ENCODE results near the gene ERP27. TPM values are rescaled to one million over a fixed set of nuclear protein-coding genes. Genes with fewer than 3 reads are reported as not detected.

The ERP27 gene
- total RNA-seq, 2 donors from 2014 or later, result 79.1 to 131 TPM

GRCh38 chr12:14951851-14952250 lies 13.5 kb upstream of the ERP27 start:
- Histone ChIP-seq H3K36me3 (replicated peaks in 1 of 2; ENCODE audit: insufficient read depth in 1 of 2, low read depth in 2 of 2) (no peaks in the 10 kb centered on the region), H3K27ac (peak overlapping the region in 2 of 4 donors; percentile 15 to 27), H3K4me1 (peaks cover 26% of the 10 kb centered on the region), H3K4me3 (no peak overlapping the region), H3K9me3 (no peaks in the 10 kb centered on the region), H3K27me3 (no peaks in the 10 kb centered on the region)
- ATAC-seq (no peak), DNase-seq (no peak)
- WGBS, 2 donors, result 53 to 76% methylated on average over 1 of the region's 1 CpG
- no peak for TF ChIP-seq POLR2A (IDR thresholded peaks at IDR 0.05)
- TF ChIP-seq CTCF (IDR thresholded peaks at IDR 0.05), result no peak
- intact Hi-C loops (cut with DNase I), result no loop called here

GRCh38 chr12:14950982-14951746 lies 12.8 kb upstream of the ERP27 start:
- no peak for ATAC-seq
- Histone ChIP-seq H3K36me3 (replicated peaks in 1 of 2; ENCODE audit: insufficient read depth in 1 of 2, low read depth in 2 of 2) (no peaks in the 10 kb centered on the region), H3K27me3 (no peaks in the 10 kb centered on the region), H3K9me3 (no peaks in the 10 kb centered on the region), H3K27ac (no peak overlapping the region), H3K4me3 (no peak overlapping the region), H3K4me1 (peaks cover 28% of the 10 kb centered on the region)
- WGBS, 2 donors, result 61 to 67% methylated on average over 6 of the region's 6 CpGs
- intact Hi-C loops (cut with DNase I), result no loop called here
- DNase-seq, result no peak
- no peak for TF ChIP-seq CTCF (IDR thresholded peaks at IDR 0.05)
- no peak for TF ChIP-seq POLR2A (IDR thresholded peaks at IDR 0.05)

DNA sequence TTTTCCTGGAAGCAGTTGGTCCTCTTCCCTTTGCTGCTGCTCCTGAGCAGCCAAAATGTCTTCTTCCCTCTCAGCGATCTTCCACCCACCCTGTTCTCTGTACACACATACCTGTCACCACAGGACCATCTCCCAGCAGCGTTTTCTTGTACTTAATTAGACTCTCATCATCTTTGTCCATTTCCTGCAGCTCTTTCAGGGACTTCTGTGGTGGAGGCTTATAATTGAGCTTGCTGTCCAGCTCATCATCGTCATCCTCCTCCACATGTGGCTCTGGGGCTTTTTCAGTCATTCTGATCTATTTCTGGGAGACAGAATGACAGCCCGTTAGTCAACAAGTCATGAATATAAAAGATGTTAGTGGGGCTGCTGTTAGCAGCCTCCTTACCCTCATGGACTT lies 12.1 kb upstream of the ERP27 start:
- Histone ChIP-seq H3K4me1 (peaks cover 28% of the 10 kb centered on the region), H3K27ac (no peak overlapping the region), H3K4me3 (no peak overlapping the region), H3K36me3 (replicated peaks in 1 of 2; ENCODE audit: insufficient read depth in 1 of 2, low read depth in 2 of 2) (no peaks in the 10 kb centered on the region), H3K27me3 (no peaks in the 10 kb centered on the region), H3K9me3 (no peaks in the 10 kb centered on the region)
- DNase-seq (no peak), ATAC-seq (no peak)
- TF ChIP-seq POLR2A (IDR thresholded peaks at IDR 0.05), result no peak
- no peak for TF ChIP-seq CTCF (IDR thresholded peaks at IDR 0.05)
- intact Hi-C loops (cut with DNase I), result no loop called here
- WGBS, 2 donors, result 82 to 87% methylated on average over 4 of the region's 4 CpGs

- intact Hi-C loops (cut with DNase I), result no loop called here
- peaks cover 28% of the 10 kb centered on the region for H3K4me1 ChIP-seq
- H3K27ac ChIP-seq, result peak overlapping the region in 2 of 4 donors; percentile 55 to 85
- no peaks in the 10 kb centered on the region for H3K36me3 ChIP-seq (replicated peaks in 1 of 2; ENCODE audit: insufficient read depth in 1 of 2, low read depth in 2 of 2)
- H3K4me3 ChIP-seq, result no peak overlapping the region
- H3K9me3 ChIP-seq, result no peaks in the 10 kb centered on the region
- no peak for ATAC-seq
- 89 to 97% methylated on average over 5 of the region's 5 CpGs for WGBS, 2 donors
- DNase-seq, result no peak
- H3K27me3 ChIP-seq, result no peaks in the 10 kb centered on the region
- TF ChIP-seq CTCF (IDR thresholded peaks at IDR 0.05), result no peak
- TF ChIP-seq POLR2A (IDR thresholded peaks at IDR 0.05), result no peak
These were observed 11.3 kb upstream of the ERP27 start for GRCh38 chr12:14949631-14950030.

DNA sequence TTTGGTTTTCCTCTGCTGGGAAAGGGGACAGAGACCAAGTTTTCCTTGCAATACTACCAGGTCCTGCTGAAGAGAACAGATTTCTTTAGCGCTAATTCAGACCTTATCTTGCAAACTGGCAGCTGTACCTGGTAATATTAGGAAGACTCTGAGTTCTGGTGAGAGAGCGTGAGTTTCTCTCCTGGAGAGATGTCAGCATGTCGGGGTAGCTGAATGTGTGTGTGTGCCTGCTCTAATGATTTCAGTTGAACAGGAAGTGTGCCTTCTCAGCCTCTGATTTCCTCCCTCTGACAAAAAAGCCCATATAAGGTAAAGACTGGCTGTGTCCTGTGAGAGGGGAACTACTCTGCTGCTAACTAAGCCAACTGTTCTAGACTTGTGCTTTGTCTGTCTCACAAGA lies 10.3 kb upstream of the ERP27 start:
- no peaks in the 10 kb centered on the region for H3K36me3 ChIP-seq (replicated peaks in 1 of 2; ENCODE audit: insufficient read depth in 1 of 2, low read depth in 2 of 2)
- DNase-seq (peak; percentile 40 to 67 (median 46)), ATAC-seq (peak; percentile 93)
- H3K27me3 ChIP-seq, result no peaks in the 10 kb centered on the region
- H3K4me1 ChIP-seq, result peaks cover 28% of the 10 kb centered on the region
- TF ChIP-seq CTCF (IDR thresholded peaks at IDR 0.05) (no peak), POLR2A (IDR thresholded peaks at IDR 0.05) (peak in 2 of 3 donors; percentile 58 to 60)
- 0 to 1% methylated on average over 2 to 3 of the region's 3 CpGs for WGBS, 2 donors
- no peaks in the 10 kb centered on the region for H3K9me3 ChIP-seq
- intact Hi-C loops (cut with DNase I), result no loop called here
- H3K27ac ChIP-seq, result peak overlapping the region in 3 of 4 donors; percentile 55 to 85 (median 78)
- no peak overlapping the region for H3K4me3 ChIP-seq

All from body of pancreas (tissue), 4 donors.